KOPT-K1 (cell line): Measurements from ENCODE around the gene ADAM22.
A peak's percentile ranks its signal among the peaks of the same experiment; 100 is the strongest.
"Not testable (repeated sequence)": the region's sequence is repeated elsewhere in the genome, so short reads cannot be mapped to it uniquely, and the experiment has no call there.

Source experiments
- H3K27ac ChIP-seq: fragments of 200-600 bp; sonication (generic); 2 replicates; pipeline ENCODE4 v1.5.1; 2016; ENCODE audit warnings: antibody characterized with exemption, mild to moderate bottlenecking, low read depth, low read length; ENCODE audit not compliant: poor library complexity, severe bottlenecking
- H3K36me3 ChIP-seq: fragments of 200-600 bp; sonication (generic); 2 replicates; pipeline ENCODE4 v1.5.1; 2017; ENCODE audit warnings: antibody characterized with exemption, mild to moderate bottlenecking, low read length, moderate library complexity; ENCODE audit not compliant: insufficient read depth
- H3K9me3 ChIP-seq: fragments of 200-600 bp; sonication (generic); 2 replicates; pipeline ENCODE4 v1.5.1; 2017; ENCODE audit warnings: antibody characterized with exemption, low read length, mild to moderate bottlenecking; ENCODE audit not compliant: insufficient read depth, poor library complexity, severe bottlenecking

The ADAM22 gene

GRCh38 chr7:87933605-87933952, 472 bp upstream of the ADAM22 start:
- Histone ChIP-seq H3K36me3 (peaks cover 7% of the 10 kb centered on the region), H3K9me3 (no peaks in the 10 kb centered on the region), H3K27ac (peak overlapping the region; percentile 82)

- H3K27ac ChIP-seq, result peak overlapping the region; percentile 82
- H3K36me3 ChIP-seq, result peaks cover 18% of the 10 kb centered on the region
These were observed 790 bp downstream of the ADAM22 start for GRCh38 chr7:87934699-87935383.

GRCh38 chr7:87935384-87935706, 1.3 kb downstream of the ADAM22 start:
- H3K36me3 ChIP-seq, result peaks cover 18% of the 10 kb centered on the region
- H3K27ac ChIP-seq, result no peak overlapping the region
- H3K9me3 ChIP-seq, result no peaks in the 10 kb centered on the region

More at GRCh38 chr7:87934699-87935383, 790 bp downstream of the ADAM22 start:
- no peaks in the 10 kb centered on the region for H3K9me3 ChIP-seq

GRCh38 chr7:87941138-87941537, 7.1 kb downstream of the ADAM22 start:
- peaks cover 28% of the 10 kb centered on the region for H3K36me3 ChIP-seq
- H3K9me3 ChIP-seq, result no peaks in the 10 kb centered on the region
- H3K27ac ChIP-seq, result no peak overlapping the region

- Histone ChIP-seq H3K27ac (no peak overlapping the region), H3K9me3 (no peaks in the 10 kb centered on the region), H3K36me3 (0 out of 2 replicates have a peak, but pooled peaks cover 12% of the 10 kb centered on the region)
These were observed 10.5 kb downstream of the ADAM22 start for GRCh38 chr7:87944547-87944946.

- not testable (repeated sequence) for H3K9me3 ChIP-seq, H3K27ac ChIP-seq, H3K36me3 ChIP-seq
These were observed 11.9 kb downstream of the ADAM22 start for GRCh38 chr7:87945926-87946325.

DNA sequence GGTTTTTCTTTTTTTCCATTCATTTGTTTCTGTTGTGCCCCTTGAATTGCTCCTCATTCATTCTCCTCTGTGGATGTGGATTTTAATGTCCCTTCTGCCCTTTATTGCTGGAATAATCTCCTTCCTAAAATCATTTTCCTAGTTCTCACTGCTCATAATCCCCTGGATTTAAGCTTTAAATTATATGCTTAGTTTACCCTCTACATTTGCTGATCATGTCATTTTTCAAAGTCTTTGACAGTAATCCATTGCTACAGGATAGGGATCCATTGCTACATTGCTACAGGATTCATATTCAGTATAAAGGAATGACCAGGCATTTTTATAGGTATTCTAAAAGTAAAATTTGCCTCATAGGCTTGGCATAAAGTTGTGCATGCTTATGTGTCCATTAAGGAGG, 14.3 kb downstream of the ADAM22 start:
- H3K9me3 ChIP-seq, result no peaks in the 10 kb centered on the region
- no peak overlapping the region for H3K27ac ChIP-seq
- H3K36me3 ChIP-seq, result no peaks in the 10 kb centered on the region

DNA sequence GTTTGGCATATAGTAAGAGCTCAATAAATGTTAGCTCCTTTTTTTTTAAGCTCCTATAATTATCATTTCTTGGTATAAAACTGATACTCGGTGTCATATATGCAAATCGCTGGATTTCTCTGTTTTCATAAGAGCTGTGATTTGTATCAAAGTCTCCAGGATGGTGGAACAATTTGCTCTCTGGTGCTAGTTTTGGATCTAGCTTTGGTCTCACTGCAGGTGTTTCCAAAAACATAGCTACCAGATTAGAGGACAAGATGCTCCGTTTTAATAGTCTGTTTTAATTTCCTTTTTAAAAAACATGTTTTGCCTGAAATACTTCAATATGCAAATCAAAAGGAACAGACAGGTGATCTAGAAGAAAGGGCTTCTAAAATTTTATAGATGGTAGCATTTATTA, 25.3 kb downstream of the ADAM22 start:
- Histone ChIP-seq H3K9me3 (no peaks in the 10 kb centered on the region), H3K36me3 (no peaks in the 10 kb centered on the region), H3K27ac (no peak overlapping the region)

DNA sequence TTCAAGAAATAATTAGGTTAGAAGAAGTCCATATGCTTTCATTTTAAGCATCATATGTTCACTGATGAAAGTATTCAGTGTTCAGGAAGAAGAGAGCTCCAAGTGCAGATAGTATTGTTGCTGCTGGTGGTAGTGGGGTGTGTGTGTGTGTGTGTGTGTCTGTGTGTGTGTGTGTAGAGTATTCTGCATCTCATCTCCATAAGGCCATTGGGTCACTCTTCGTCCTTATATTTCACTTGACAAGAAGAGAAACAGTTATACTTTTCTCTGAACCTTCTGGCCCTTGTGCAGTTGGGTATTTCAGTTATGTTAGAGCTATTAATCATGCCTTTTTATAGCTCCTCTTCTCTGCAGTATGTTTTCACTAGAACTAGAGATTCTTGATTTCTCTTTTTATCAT, 26.2 kb downstream of the ADAM22 start:
- Histone ChIP-seq H3K36me3 (no peaks in the 10 kb centered on the region), H3K9me3 (no peaks in the 10 kb centered on the region), H3K27ac (no peak overlapping the region)

DNA sequence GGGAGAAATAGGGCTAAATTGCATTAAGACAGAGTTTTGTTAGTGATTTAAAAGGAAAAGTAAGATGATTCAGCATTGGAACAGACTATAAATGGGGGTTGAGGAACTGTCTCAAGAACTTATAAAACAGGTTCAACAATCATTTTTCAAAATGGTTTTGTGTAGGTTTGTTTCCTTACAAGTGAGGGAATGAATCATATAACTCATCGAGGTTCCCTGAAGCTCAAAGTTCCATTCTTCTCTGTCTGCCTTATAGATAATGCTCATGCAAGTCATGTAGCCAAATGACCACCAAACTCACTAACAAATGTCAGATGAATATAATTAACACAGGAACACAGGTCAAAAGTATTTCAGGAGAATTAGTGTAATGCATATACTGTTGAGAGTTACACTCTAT, 27.7 kb downstream of the ADAM22 start:
- no peaks in the 10 kb centered on the region for H3K9me3 ChIP-seq
- peaks cover 5% of the 10 kb centered on the region; the same call in 1 of the 2 replicates for H3K36me3 ChIP-seq
- no peak overlapping the region for H3K27ac ChIP-seq

DNA sequence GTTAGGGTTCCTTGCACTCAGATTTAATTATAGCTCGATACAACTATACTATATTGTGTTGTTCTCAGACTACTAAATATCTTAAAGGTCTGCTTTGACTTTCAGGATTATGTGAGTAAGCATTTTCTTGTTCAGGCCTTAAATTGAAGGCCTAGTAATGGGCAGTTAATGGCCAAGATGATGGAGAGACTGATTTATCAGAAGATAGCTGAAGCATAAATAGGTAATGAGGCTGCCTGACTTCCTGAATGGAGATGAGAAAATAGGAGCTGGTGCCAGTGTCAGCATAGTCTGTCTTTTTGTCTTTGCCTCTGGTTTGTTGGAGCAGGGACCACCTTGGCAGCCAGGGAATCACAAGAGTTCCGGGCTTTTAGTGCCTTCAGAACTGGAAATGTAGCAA, 32.2 kb downstream of the ADAM22 start:
- H3K9me3 ChIP-seq, result no peaks in the 10 kb centered on the region
- H3K27ac ChIP-seq, result no peak overlapping the region

DNA sequence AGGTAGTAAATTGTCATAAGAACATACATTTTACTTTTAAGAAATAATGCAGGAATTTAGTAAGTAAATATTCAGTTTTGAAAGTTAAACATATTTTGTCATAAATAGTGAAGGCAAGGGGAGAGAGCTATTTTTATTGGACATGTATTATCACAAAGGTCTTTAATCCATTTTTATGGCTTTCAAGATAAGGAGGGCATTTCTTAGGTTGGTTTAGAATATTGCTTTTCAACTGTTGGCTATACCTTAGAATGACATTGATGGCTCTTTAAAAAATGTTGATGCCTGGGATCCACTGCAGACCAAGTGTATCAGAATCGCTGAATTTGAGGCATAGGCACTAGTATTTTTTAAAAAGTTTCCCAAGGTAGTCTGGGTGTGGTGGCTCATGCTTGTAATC, 34.0 kb downstream of the ADAM22 start:
- no peaks in the 10 kb centered on the region for H3K9me3 ChIP-seq
- no peak overlapping the region for H3K27ac ChIP-seq
- peaks cover 13% of the 10 kb centered on the region; the same call in 1 of the 2 replicates for H3K36me3 ChIP-seq

More for the DNA sequence above, 32.2 kb downstream of the ADAM22 start:
- peaks cover 7% of the 10 kb centered on the region; the same call in 1 of the 2 replicates for H3K36me3 ChIP-seq

- no peak overlapping the region for H3K27ac ChIP-seq
These were observed 48.1 kb downstream of the ADAM22 start for GRCh38 chr7:87982116-87982515.

DNA sequence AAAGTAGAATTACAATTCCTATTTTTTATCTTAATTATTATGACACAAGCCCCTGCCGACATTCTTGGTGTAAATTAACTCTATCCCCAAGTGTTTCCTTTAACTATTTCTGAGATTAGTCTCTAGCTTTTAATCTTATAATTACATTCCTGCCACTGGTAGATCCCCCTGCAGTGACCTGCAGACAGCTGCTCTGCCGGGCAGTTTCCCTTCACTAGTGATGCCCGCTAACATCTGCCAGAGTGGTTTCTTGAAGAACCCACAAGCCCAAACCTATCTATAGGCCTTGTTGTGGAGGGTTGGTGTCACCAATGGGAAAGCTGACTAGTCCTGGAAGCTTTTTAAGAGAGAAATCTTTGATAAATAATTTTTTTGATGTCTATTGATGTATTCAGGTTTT, 50.0 kb downstream of the ADAM22 start:
- Histone ChIP-seq H3K9me3 (no peaks in the 10 kb centered on the region), H3K36me3 (no peaks in the 10 kb centered on the region), H3K27ac (no peak overlapping the region)

More at GRCh38 chr7:87982116-87982515, 48.1 kb downstream of the ADAM22 start:
- H3K36me3 ChIP-seq, result no peaks in the 10 kb centered on the region
- H3K9me3 ChIP-seq, result no peaks in the 10 kb centered on the region

- Histone ChIP-seq H3K9me3 (no peaks in the 10 kb centered on the region), H3K36me3 (no peaks in the 10 kb centered on the region)
These were observed 59.2 kb downstream of the ADAM22 start for GRCh38 chr7:87993269-87993668.

DNA sequence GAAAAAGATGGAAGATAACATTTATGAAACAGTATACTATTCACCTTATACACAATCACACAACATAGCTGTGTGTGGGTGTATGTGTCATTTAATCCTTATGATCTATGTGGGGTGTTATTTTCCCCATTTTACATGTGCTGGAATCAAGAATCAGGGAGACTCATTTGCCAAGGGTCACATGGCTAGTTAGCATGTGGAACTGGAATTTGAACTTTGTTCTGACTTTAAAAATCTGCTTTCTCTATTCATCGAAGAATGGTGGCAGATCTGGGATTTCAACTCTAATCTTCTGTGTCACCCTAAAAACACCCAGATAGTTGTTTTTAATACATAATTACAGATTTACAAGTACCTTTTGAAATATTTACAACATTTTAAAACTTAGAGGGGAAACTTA, 65.2 kb downstream of the ADAM22 start:
- Histone ChIP-seq H3K27ac (no peak overlapping the region), H3K36me3 (no peaks in the 10 kb centered on the region), H3K9me3 (no peaks in the 10 kb centered on the region)

More at GRCh38 chr7:87993269-87993668, 59.2 kb downstream of the ADAM22 start:
- no peak overlapping the region for H3K27ac ChIP-seq
